Activated CD4-positive, alpha-beta T cell treated with anti-CD3 and anti-CD28 coated beads for 48 hours (primary cell): ENCODE measurements around the gene TRNT1.

ENCODE experiments used
- DNase-seq: peaks from one replicate; pipeline ENCODE4 v3.0.0-alpha.2; 2020

TRNT1 gene

DNA sequence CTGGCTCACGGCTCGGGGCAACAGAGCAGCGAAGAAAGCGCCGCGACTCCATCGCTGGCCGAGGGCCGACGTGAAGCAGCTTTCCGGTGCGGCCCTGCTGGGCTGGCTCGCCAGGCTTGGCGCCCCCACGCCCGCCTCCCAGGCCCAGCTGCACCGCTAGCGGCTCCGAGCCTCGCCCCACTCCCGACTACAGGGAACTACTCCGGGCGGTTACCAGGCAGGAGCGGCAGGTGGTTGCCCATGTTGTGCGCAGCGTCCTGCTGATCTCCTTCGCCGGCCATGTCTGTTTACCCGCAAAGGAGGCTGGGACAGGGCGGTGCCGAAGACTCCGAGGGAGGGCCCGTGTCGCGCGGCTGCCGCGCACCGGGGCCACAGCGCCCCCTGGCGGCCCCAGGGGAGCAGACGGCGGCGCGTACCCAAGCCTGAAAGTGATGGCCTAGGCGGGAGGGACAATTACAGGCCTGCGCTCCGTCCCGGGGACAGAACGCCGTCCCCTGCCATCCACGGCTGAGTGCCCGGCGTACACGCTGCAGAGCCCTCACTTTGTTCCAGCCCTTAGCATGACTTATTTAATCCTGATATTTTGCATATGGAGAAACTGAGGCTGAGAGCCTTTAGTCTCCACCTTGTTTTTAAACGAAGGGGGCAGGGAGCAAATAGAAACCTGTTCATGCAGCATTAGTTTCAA is 52.8 kb downstream of the TRNT1 start, which contains the start of gene CRBN:
TSS of gene CRBN (minus strand) at position 285 of the 688 bp plus-strand sequence. CDS start at position 281, 4 bp downstream.
- peak; percentile 90 for DNase-seq

DNA sequence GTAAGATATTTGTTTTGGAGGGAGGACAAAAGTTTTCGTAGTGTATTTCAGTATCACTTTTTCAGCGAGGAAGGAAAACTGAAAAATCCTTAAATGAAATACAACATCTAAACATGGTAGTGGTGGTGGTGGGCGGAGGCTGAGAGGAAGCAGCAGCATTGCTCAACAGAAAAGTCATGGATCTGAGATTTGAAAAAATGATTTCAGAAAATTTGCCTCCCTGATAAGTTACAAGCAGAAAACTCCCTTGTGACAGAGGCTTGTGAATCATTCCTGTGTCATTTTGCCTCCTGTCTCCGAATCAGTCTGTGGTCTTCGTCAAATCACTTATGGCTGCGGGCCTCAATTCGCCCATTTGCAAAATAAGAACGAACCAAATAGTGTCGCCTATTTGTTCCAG is 53.7 kb downstream of the TRNT1 start:
- no peak for DNase-seq

DNA sequence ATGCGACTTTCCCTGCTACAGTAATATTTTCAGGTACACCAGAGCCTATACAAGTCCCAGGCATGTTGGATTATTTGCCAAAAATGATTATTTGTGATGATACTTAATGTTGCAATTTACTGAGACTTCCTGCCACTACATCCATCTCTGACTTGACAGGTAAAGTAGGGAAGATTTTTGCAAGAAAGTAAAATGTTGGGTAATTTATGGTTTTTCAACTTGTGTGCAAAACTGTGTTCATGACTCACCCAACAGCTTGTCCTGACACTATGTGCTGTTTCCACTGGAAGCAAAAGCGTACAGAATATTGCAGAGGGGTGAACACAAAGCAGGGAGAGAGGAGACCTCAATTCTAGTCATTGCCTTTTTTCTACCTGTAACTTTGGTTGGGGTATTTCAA is 58.1 kb downstream of the TRNT1 start:
- DNase-seq: no peak

DNA sequence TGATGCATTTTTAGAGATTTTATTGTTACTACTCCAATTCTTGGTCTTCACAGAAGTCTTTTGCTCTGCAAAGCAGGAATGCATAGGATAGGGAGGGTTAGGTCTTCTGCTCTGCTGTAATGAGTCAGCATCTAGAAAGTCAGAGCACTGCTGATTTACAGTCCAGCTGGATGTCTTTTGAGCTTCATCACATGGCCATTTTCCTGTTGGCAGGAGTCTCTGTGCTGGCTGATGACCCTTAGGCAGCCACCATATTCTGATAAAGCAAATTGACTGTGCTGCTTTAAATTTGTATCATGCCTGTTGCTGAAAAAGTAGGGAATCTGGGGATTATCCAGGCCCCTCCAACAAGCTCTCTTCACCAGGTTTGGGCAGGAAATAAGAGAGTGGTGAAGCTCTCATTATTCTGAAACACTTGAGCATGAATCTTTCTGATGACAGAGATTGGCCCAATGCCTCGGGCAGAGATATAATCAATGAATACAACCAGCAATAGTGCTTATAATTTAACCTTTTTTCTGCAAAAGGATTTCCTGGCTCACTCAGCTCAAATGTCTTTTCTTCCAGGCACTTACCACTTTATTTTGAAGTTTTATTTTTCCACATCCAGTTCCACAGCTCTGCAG is 62.5 kb downstream of the TRNT1 start:
- no peak for DNase-seq

DNA sequence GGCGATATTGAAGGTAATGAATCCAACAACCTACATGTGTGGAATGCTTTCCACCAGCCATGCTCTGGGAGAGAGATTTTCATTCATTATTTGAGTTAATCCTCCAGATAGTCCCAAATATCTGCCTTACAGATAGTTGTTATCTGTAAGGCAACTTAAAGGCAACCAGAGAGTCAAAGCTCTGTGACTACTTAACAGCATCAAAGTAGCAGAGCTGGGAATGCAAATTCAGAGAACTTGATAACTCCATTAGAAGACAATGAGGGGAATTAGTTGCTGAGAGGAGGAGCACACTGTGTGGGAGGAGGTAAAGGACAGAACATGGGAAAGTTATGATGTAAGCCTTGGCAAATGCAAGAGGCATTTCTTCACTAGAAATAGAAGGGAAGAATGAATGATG is 63.2 kb downstream of the TRNT1 start:
- no peak for DNase-seq

DNA sequence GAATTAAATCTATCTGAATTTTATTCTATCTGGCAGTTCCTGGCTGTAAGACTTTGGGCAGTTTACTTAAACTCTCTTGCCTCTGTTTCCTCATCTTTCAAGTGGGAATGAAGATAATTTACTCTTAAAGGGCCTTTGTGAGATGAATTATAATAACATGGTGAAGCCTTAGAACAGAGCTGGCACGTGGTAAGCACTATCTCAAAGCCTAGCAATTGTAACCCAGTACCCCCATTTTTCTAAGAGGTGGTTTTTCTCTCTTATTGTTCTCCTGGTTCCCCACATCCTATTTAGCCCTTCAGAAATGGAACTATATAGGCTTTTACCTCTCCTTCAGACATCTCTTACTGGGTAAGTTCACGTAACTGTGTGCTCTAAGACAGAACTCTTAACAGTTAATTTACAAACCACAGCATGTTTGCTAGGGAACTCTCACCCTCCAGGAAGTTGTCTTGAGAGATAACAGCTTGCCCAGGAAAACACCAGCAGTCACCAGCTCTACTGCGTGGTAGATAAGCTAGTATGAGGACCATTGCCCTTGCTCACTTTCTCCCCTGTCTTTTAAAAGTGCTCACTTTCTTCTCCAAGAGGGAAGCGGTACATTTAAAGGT is 65.0 kb downstream of the TRNT1 start:
- DNase-seq: no peak

DNA sequence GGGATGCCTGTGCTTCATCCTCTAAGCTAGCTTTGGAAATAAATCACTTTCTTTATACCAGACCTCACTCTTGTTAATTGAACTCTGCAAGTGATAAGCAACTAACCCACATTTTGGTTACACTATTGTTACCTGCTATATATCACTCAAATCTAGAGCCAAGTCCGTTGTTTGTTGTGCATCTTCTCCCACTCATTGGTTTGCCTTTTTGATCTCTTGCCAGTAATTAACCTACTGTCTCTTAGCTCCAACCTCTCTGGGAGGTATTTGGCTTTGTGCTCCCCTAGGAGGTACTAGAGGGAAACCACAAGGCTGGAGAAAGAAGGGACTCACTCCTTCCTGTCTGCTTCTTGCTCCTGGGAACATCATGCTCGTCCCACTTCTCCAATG is 65.5 kb downstream of the TRNT1 start:
- no peak for DNase-seq

DNA sequence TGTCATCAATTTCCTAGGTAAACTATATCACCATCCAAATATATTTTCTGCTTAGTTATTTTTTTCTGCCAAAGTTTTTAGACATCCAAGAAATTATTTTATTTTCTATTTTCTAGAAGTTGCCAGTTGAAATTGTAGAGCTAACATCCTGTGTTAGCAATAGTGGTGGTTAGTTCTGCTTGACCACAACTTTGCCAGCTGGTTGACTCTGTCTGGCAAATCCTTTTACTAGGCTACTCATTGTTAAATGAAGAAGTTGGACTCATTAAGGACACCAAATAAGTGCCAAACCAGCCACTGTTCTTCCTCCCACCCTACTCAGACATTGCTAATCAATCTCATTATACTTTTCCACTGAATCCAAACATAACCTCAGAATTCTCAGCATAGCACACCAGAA is 68.1 kb downstream of the TRNT1 start:
- no peak for DNase-seq

DNA sequence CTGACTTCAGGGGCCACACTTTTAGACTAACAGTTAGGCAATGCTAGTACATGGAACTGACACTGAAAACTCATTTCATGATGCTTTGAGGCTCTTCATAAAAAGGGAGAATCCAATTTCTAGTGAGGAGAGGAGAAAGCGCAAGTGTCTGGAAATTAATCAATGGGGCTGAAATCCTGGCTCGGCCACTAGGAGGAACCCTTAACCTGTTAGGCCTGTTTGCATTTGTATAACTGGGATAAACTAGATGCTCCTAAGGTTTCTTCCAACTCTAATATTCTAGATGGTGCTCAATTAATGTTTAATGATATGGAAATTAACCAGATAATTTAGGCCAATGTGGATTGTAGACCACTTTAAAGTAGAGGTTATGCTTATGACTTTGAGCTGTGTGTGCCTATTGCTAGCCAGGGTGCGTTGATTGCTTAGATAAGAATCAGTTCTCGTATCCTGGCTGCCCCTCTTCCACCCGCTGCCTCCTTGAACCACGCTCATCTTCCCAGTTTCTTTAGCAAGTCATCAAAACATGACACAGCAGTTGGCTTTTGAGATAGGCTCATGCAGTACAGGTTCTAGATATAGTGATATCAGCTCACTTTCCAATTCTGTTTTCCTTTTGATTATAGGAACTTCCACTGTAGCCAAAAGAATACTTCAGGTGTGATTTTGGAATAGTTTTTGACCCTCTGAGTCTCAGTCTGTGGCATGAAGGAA is 69.6 kb downstream of the TRNT1 start:
- peak; percentile 15 for DNase-seq
